Activated gamma-delta T cell (primary cell): ENCODE data around the gene NOVA1.

Experiments used
- DNase-seq: peaks from one replicate; lab custom pipeline; 2025; lab: John Stamatoyannopoulos, UW

NOVA1 gene

DNA sequence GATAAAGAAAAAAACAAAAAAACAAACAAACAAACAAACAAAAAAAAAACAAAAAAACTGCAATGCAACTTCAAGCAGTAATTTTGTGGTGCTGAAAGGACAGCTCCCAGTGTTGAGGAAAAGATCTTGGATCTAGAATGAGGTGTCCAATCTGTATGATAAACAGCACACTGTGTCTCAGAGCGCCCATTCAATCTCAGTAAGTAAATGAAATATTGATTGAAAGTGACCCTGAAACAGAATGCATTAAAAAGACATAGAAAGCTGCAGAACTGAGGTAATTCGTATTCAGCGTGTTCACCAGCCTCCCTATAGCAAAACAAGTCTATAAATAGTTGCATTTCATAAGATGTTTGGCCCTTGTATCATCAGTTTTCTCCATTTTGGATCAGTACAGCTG is 153.0 kb downstream of the NOVA1 start:
- DNase-seq, result no peak

DNA sequence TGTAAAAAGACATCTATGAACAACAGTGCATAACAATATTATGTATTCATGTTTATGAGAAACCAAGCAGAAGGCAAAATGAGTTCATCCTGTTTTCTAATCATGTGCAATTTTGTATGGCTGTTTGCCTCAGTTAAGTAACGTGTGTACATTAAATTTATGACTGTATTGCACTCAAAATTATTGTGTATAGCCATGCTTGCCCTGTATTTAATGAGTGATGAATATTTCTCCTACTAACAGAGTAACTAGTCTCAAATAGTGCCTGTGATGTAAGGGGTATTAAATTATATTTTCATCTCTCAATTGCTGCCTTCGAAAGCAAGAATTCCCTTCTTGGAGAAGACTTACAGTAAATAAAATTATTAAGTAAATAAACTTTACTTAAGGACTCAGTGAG is 154.2 kb downstream of the NOVA1 start:
- DNase-seq, result no peak

- no peak for DNase-seq
Observed at GRCh38 chr14:26429205-26429604, 168.6 kb downstream of the NOVA1 start.

DNA sequence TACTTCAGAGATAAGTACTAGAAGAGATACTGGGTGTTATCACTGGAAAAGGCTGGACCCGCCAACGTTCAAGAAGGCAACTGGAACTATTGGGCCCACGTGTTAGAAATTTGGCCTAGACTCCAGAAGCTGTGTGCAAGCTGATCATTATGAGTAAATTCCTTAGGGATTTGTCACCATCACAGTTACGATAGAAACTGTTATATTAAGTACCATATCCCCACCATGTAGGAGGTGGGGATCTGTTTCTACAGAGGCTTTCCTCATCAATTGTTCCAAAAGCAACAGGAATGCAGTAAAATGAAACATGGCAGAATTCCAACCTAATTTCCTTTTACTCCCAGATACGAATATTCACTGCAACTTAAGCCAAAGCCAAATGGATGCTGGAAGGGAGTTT is 170.7 kb downstream of the NOVA1 start:
- DNase-seq, result no peak

DNA sequence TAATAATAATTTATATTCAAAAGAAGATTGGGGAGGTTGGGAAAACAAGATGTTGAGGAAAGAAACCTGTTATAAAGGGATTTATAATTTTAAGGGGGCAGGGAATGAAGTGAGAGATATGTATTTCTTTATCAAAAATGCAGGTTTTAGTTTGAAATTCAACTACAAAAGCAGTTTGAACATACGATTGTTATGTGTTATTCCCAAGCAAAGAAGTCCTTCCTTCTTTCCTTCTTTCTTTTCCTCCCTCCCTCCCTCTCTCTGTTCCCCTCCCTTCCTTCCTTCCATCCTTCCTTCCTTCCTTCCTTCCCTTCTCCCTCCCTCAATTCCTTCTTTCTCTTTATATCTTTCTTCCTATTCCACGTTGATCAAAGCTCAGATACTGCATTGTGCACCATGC is 173.3 kb downstream of the NOVA1 start:
- DNase-seq, result no peak

GRCh38 chr14:26415618-26416123 is 182.2 kb downstream of the NOVA1 start:
- DNase-seq, result no peak

DNA sequence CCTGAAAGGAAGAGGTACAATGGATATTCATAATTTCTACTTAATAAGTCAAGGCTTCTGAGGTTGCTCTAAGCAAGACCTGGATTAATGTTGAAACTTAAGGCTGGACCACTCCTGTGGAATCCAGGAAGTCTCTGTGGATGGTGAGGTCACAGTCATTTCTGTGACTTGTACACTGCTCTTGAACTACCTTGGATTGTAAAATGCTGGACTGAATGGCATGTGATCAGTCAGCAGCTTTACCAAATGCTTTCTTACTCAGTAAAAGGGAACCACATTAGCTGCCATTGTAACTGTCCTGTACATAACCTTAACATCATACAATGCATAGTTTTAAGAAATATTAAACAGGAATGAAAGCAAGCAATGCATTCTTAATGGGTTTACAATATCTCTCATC is 182.9 kb downstream of the NOVA1 start:
- no peak for DNase-seq

DNA sequence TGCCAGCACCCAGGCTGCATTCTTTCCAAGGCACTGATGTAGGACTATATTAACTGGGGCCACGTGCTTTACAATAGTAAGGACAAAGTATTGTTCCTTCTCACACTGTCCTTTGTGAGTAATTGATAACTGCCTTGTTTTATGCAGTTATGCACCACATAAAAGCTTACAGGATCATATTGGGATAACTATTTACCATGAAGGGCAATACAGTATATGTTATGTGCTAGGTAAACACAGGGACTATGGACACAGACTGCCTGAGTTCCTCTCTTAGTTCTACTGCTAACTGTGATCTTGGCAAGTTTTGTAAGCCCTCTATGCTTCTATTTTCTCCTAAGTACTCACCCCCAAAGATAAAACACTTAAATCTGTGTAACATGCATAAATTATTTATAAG is 183.7 kb downstream of the NOVA1 start:
- no peak for DNase-seq

GRCh38 chr14:26412421-26412820 is 185.4 kb downstream of the NOVA1 start:
- no peak for DNase-seq

- no peak for DNase-seq
Observed at GRCh38 chr14:26410189-26410685, 187.6 kb downstream of the NOVA1 start.

DNA sequence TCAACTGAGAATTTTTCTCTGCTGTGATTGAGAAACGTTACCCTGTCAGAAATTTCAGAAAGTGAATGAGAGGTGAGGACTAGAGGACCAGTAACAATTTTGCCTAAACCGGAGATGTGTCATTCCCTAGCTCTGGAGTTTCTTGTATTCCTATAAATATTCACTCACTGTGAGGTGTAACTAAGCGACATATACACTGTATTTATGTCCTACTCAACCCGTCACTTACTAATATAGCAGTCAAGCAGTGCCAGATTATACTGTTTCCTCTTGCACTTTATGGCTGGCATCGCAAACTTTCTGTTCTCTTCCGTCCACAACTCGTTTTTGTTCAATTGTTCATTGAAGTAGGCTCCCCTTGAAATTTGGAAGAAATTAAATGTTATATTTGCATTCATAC is 192.9 kb downstream of the NOVA1 start:
- DNase-seq, result no peak

DNA sequence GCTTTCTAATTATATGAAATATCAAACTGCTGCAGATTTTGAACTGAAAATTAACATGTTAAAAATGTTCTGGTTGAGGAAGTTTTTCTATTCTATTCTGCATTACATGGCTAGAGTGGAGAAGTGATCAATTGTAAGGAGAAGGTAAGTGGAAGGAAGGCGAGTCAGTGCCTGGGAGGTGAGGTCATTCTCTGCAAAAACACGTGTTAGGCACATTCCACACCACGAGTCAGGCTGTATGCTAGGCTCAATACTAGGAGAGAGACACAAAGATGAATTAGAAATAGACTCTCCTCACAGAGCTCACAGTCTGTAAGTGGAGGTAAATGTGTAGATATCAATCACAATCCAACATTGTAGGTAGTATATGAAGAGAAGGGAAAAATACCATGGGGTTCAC is 194.1 kb downstream of the NOVA1 start:
- no peak for DNase-seq

- DNase-seq, result no peak
Observed at GRCh38 chr14:26402126-26402525, 195.7 kb downstream of the NOVA1 start.

DNA sequence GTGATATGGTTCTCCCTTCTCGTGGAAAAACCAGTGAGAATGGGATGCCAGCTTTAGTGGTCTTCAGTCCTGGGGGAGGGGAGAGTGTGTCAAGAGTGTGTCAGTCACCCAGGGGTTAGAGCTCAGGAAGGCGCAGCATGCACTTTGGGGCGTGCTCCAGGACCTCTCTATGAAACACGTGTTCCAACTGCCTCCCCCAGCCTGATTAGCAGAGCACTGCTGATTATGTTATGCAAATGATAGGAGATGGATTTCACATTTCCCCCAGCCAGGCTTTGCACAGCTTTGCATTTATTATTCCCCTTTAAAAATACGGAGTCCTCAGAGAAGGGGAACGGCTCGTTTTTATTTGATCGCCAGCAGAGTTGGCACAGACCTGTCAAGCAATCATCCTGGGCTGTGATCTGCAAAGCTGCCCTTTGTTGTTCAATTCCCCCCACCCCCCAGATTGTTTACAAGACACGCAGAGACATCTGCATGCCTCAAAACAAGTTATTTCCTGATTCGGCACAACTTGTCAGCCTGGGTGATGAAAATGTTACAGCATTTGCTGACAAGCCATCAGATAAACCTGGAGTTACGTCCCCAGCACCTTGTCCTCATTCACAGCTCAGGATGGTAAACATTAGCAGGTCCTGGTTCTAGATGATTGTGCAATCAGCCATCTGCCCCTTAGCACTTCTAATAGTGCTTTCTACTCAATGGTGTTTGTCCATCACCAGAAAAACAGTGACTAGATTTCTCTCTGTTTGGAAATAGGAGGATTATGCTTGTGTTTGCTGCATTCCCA is 196.5 kb downstream of the NOVA1 start:
- no peak for DNase-seq

DNA sequence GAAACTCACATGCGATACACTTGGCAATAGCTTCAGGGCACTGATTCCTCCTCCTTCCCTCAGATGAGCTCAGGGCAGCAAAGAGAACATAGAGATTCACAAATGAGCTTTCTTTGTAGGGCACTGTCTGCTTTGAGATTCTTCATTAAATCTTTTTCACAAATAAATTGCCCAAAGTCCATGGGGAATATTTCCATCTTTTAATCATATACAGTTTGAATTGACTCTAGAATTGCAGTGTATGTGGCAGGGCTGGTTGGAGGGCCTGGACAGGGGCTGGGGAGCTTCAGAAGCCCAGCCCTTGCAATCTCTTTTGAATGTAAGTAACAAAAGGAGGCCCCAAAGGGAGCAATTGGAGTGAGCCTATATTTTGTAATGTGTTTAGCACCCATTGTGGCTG is 197.5 kb downstream of the NOVA1 start:
- no peak for DNase-seq

DNA sequence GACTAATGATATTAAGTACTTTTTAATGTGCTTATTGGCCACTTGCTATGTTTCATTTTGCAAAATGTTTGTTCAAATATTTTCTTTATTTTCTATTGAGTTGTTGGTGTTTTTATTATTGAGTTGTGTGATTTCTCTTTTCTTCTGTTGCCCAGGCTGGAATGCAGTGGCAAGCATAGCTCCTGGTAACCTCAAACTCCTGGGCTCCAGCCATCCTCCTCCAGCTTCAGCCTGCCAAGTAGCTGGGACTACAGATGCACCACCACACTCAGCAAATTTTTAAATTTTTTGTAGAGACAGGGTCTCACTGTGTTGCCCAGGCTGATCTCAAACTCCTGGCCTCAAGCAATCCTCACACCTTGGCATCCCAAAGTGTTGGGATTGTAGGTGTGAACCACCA is 199.2 kb downstream of the NOVA1 start:
- DNase-seq, result no peak
